HL-60 (cell line): ENCODE data around the gene EGFR.

ENCODE experiments used
- POLR2AphosphoS5 ChIP-seq: IDR thresholded peaks from 2 replicates; pipeline ENCODE4 v1.6.1; 2012; ENCODE audit warnings: low read depth
- TF ChIP-seq, protein P1 (sequence below): IDR thresholded peaks from one replicate; pipeline ENCODE4 v1.5.1; 2011; ENCODE audit warnings: low read length, control low read depth, inconsistent platforms; ENCODE audit not compliant: insufficient read depth

DNA sequence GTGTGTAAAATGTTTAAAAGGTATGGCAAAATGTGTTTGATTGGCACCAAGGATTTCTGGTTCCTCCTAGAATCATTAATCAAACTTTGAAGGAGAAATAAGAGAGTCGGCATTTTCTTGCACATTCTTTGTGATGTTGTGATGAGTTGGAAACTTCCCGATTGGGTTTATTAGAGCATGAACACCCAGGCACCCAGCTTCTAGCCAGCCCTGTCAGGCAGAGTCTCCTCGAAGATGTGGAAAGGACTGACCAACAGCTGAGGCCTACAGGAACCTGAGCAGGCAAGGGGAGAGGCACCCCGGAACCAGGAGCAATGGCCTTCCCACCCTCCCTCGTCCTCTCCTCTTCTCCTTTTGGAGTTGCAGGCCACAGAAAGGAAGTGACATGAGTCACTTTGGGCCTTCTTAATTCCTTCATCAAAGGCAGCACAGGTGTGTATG is 68.7 kb downstream of the EGFR start:
- TF ChIP-seq, protein P1, sequence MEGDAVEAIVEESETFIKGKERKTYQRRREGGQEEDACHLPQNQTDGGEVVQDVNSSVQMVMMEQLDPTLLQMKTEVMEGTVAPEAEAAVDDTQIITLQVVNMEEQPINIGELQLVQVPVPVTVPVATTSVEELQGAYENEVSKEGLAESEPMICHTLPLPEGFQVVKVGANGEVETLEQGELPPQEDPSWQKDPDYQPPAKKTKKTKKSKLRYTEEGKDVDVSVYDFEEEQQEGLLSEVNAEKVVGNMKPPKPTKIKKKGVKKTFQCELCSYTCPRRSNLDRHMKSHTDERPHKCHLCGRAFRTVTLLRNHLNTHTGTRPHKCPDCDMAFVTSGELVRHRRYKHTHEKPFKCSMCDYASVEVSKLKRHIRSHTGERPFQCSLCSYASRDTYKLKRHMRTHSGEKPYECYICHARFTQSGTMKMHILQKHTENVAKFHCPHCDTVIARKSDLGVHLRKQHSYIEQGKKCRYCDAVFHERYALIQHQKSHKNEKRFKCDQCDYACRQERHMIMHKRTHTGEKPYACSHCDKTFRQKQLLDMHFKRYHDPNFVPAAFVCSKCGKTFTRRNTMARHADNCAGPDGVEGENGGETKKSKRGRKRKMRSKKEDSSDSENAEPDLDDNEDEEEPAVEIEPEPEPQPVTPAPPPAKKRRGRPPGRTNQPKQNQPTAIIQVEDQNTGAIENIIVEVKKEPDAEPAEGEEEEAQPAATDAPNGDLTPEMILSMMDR, result no peak
- no peak for TF ChIP-seq POLR2AphosphoS5
